Measurements from ENCODE around the gene POLD4.
"Not testable (repeated sequence)": the region's sequence is repeated elsewhere in the genome, so short reads cannot be mapped to it uniquely, and the experiment has no call there.

The POLD4 gene

DNA sequence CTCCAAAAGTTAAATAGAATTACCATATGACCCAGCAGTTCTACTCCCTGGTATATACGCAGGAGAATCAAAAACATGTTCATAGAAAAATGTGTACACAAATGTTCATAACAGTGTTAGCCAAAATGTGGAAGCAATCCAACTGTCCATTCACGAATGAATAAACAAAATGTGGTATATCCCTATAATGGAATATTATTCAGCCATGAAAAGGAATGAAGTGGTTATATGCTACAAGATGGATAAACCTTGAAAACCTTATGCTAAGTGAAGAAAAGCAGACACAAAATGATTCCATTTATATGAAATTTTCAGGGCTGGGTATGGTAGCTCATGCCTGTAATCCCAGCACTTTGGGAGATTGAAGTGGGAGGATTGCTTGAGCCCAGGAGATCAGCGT lies 16.1 kb downstream of the POLD4 start:
- DNase-seq = no peak
- in situ Hi-C loops (cut with MboI; ENCODE audit: low pct_unique_long_range_greater_than_20kb, low sequenced_read_pairs) = no loop called here

DNA sequence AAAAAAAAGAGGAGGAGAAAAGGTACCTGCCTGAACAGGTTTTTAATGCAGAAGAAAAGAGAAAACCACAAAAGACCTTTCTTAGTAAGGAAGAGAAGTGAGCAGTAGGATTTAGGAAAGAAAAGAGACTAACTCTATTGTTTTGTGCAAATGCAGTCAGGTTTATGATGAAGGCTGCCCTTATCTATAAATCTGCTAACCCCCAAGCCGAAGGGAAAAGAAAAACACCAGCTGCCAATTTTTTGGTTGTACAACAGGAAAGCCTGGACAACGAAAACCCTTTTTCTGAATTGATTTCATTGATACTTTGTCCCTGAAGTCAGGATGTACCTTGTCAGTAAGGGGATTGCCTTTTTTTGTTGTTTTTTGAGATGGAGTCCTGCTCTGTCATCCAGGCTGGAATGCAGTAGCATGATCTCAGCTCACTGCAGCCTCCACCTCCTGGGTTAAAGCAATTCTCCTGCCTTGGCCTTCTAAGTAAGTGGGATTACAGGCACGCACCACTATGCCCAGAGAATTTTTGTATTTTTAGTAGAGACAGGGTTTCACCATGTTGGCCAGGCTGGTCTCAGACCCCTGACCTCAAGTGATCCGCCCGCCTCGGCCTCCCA lies 21.2 kb downstream of the POLD4 start:
- in situ Hi-C loops (cut with MboI; ENCODE audit: low pct_unique_long_range_greater_than_20kb, low sequenced_read_pairs) = no loop called here
- no peak for DNase-seq

GRCh38 chr11:67323526-67323925 lies 29.8 kb downstream of the POLD4 start:
- in situ Hi-C loops (cut with MboI; ENCODE audit: low pct_unique_long_range_greater_than_20kb, low sequenced_read_pairs) = no loop called here
- DNase-seq = no peak

DNA sequence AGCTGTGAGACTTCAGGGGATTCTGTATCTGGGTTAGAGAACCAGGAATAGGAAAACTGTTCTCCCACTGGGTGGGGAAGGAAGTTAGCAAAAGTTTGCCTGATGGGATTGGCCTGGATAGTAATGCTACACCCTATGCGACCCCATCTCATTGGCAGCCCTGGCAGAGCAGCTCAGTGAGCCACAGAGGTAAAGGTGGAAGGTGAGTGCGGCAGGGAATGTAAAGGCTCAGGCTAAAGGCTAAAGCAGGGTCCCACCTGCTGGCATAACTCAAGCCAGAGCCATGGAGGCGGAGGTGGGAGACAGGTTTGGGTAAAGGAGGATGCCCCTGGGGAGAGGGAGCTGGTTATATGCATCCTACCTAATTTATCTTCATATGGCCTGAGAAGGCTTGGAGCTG lies 31.3 kb downstream of the POLD4 start:
- DNase-seq = no peak
- in situ Hi-C loops (cut with MboI; ENCODE audit: low pct_unique_long_range_greater_than_20kb, low sequenced_read_pairs) = no loop called here

DNA sequence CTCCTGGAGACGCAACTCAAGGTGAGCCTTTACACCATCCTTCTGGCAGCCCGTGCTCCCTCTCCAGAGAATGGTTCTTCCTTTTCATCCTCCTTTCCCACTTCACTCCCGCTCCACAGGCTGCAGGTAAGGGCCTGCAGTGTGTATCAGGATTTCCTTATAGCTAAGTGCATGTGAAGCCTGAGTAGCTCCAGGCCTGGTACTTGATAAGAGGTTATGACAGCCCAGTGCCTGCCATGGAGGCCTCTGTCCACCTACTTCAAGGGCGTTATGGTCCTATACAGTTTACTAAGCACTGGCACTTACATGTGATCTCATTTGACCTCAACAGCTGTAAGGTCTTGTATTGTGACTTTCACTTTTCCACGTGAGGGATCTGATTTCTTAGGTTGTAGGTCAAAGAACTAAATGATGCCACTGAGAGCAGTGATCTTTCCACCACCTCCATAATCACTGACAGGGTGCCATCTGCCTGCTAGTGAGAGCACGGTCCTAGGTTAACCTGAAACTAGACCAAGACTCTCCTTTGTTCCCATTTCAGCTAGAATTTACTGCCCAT lies 32.0 kb downstream of the POLD4 start:
- in situ Hi-C loops (cut with MboI; ENCODE audit: low pct_unique_long_range_greater_than_20kb, low sequenced_read_pairs) = no loop called here
- DNase-seq = no peak

- in situ Hi-C loops (cut with MboI; ENCODE audit: low pct_unique_long_range_greater_than_20kb, low sequenced_read_pairs) = no loop called here
- no peak for DNase-seq
These were observed 32.7 kb downstream of the POLD4 start for GRCh38 chr11:67320691-67321090.

GRCh38 chr11:67320011-67320410 lies 33.3 kb downstream of the POLD4 start:
- no peak for DNase-seq
- in situ Hi-C loops (cut with MboI; ENCODE audit: low pct_unique_long_range_greater_than_20kb, low sequenced_read_pairs) = no loop called here

DNA sequence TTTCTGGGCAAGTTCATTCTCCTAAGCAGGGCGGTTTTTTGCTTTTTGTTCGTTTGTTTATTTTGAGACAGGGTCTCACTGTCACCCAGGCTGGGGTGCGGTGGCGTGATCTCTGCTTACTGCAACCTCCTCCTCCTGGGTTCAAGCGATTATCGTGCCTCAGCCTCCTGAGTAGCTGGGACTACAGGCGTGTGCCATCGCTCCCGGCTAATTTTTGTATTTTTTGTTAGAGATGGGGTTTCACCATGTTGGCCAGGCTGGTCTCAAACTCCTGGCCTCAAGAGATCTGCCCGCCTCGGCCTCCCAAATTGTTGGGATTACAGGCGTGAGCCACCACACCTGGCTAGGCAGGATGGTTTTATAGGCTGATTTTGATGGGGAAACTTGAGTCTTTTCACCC lies 34.5 kb downstream of the POLD4 start:
- in situ Hi-C loops (cut with MboI; ENCODE audit: low pct_unique_long_range_greater_than_20kb, low sequenced_read_pairs) = not testable (repeated sequence)

DNA sequence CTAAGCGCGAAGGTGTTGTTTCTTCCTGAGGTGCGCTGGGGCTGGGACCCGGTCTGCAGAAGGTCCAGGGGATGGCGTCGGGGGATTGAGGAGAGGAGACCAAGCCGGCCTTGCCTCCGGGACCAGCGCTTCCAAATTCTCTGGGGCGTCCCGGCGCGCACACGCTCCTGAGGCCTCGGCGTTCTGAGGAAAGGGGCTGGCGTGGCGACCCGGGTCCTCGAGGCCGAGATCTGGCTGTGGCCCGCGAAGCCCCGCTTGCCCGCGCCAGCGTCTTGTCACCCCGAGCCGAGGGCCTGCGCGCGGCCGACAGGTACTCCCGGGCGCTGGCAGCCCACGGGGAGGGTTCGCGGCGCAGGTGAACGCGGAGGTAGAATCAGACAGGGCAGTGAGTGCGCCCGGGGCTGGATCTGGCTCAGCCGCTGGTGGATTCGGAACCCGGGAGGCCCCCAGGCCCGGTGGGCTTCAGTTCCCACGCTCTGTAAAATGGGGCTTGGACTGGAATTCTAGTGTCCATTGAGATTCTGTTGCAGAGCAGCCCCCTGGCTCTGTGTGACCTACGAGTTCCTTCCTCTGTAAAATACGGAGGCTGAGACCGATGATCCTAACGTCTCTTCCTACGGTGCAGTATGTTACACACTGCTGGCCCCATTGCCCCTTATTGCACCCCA lies 35.3 kb downstream of the POLD4 start:
- in situ Hi-C loops (cut with MboI; ENCODE audit: low pct_unique_long_range_greater_than_20kb, low sequenced_read_pairs) = no loop called here
- DNase-seq = peak; percentile 38

More for the DNA sequence above, 34.5 kb downstream of the POLD4 start:
- DNase-seq = not testable (repeated sequence)

GRCh38 chr11:67317205-67317887 lies 36.0 kb downstream of the POLD4 start:
- DNase-seq = peak; percentile 98
- in situ Hi-C loops (cut with MboI; ENCODE audit: low pct_unique_long_range_greater_than_20kb, low sequenced_read_pairs) = no loop called here

DNA sequence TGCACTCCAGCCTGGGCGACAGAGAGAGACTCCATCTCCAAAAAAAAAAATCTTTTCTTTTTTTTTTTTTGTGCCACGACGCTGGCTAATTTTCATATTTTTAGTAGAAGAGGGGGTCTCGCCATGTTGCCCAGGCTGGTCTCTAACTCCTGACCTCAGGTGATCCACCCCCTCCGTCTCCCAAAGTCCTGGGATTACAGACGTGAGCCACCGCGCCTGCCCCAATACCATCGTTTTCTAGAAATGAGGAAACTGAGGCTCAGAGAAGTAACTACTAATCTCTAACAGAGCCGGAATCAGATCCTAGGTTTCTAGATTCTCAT lies 36.5 kb downstream of the POLD4 start:
- in situ Hi-C loops (cut with MboI; ENCODE audit: low pct_unique_long_range_greater_than_20kb, low sequenced_read_pairs) = no loop called here

DNA sequence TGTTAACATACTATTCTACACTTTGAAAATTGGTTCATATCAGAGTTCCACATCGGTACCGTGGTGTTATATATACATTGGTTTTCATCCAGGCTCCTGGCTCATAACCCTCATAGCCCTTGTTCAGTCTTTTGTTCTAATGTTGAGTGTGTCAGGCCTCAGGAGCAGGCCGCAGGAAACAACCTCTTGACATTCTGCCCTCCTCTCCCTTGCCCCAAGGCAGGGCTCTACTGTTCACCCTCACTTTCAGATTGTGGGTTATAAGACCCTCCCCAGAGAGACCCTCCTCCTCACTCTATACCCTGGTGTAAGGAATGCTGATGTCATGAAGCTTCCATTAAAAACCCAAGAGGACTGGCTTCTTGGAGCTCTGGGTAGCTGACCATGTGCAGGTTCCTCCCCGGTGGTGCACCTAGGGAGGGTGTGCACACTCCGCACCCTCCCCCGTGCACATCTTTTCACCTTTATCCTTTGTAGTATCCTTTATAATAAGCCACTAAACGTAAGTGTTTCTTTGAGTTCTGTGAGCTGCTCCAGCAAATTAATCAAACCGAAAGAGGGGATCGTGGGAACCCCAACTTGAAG lies 37.9 kb downstream of the POLD4 start:
- DNase-seq = no peak
- in situ Hi-C loops (cut with MboI; ENCODE audit: low pct_unique_long_range_greater_than_20kb, low sequenced_read_pairs) = no loop called here

More for the DNA sequence above, 36.5 kb downstream of the POLD4 start:
- no peak for DNase-seq

GRCh38 chr11:67314218-67314617 lies 39.1 kb downstream of the POLD4 start:
- DNase-seq = no peak
- in situ Hi-C loops (cut with MboI; ENCODE audit: low pct_unique_long_range_greater_than_20kb, low sequenced_read_pairs) = no loop called here

GRCh38 chr11:67313125-67313890 lies 40.0 kb downstream of the POLD4 start:
- in situ Hi-C loops (cut with MboI; ENCODE audit: low pct_unique_long_range_greater_than_20kb, low sequenced_read_pairs) = no loop called here
- DNase-seq = peak; percentile 25

- peak; percentile 85 for DNase-seq
- in situ Hi-C loops (cut with MboI; ENCODE audit: low pct_unique_long_range_greater_than_20kb, low sequenced_read_pairs) = no loop called here
These were observed 40.9 kb downstream of the POLD4 start for GRCh38 chr11:67312187-67313021.

DNA sequence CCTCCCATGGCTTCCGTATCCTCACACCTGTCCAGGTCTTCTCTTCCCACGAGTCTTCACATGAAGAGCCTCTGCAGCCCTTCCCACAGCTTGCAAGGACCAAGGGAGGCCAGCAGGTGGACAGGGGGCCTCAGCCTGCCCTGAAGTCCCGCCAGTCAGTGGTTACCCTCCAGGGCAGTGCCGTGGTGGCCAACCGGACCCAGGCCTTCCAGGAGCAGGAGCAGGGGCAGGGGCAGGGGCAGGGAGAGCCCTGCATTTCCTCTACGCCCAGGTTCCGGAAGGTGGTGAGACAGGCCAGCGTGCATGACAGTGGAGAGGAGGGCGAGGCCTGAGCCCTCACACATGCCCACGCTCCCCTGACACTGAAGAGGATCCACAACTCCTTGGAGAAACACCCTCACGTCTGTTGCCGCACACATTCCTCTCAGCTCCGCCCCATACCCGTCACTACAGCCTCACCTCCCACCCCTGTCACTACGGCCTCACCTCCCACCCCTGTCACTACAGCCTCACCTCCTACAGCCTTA lies 41.7 kb downstream of the POLD4 start:
- in situ Hi-C loops (cut with MboI; ENCODE audit: low pct_unique_long_range_greater_than_20kb, low sequenced_read_pairs) = no loop called here

GRCh38 chr11:67311051-67311555 lies 42.2 kb downstream of the POLD4 start:
- DNase-seq = no peak
- in situ Hi-C loops (cut with MboI; ENCODE audit: low pct_unique_long_range_greater_than_20kb, low sequenced_read_pairs) = no loop called here

More for the DNA sequence above, 41.7 kb downstream of the POLD4 start:
- DNase-seq = no peak

All from KBM-7 (cell line).